Breast epithelium (tissue), 4 donors: ENCODE measurements around the gene RABGAP1L. TPM values are rescaled to one million over a fixed set of nuclear protein-coding genes. Genes with fewer than 3 reads are reported as not detected.

Experiments
- DNase-seq, 2 donors: peaks; one replicate each; pipeline ENCODE4 v3.0.0-alpha.2; 2019; ENCODE audit warnings: low spot score in 2 of 2
- H3K27ac ChIP-seq, 2 donors: fragments of 200-600 bp; sonication (generic) in 1 of 2; one replicate each; pipeline ENCODE4 v1.5.1; 2016 to 2019; ENCODE audit warnings: mild to moderate bottlenecking in 1 of 2
- H3K27me3 ChIP-seq, 2 donors: fragments of 200-600 bp; sonication (generic) in 1 of 2; one replicate each; pipeline versions ENCODE4 v1.5.1 to v1.6.0; 2017 to 2019; ENCODE audit warnings: control low read depth in 1 of 2, mild to moderate bottlenecking in 1 of 2
- H3K36me3 ChIP-seq: fragments of 200-600 bp; one replicate; pipeline ENCODE4 v1.5.1; 2019
- H3K4me1 ChIP-seq, 2 donors: fragments of 200-600 bp; sonication (generic); one replicate each; pipeline ENCODE4 v1.5.1; 2016 to 2019; ENCODE audit warnings: control low read depth in 1 of 2
- H3K4me3 ChIP-seq, 3 donors: fragments of 200-600 bp; sonication (generic); 1 replicate in 2 of 3; 2 replicates in 1 of 3; pipeline ENCODE4 v1.5.1; 2016 to 2019; ENCODE audit warnings: mild to moderate bottlenecking in 3 of 3, moderate library complexity in 2 of 3
- H3K9me3 ChIP-seq, 2 donors: fragments of 200-600 bp; sonication (generic) in 1 of 2; one replicate each; pipeline ENCODE4 v1.5.1; 2016 to 2019; ENCODE audit warnings: control low read depth in 1 of 2
- CTCF ChIP-seq, 3 donors: fragments of 450-650 bp; IDR thresholded peaks; one replicate each; pipeline ENCODE4 v1.5.1; 2016 to 2017; ENCODE audit warnings: antibody characterized with exemption in 3 of 3, mild to moderate bottlenecking in 3 of 3, moderate library complexity in 3 of 3
- POLR2A ChIP-seq: fragments of 450-650 bp; IDR thresholded peaks from one replicate; pipeline ENCODE4 v1.6.1; 2016; ENCODE audit warnings: antibody characterized with exemption, mild to moderate bottlenecking, moderate library complexity
- POLR2AphosphoS5 ChIP-seq, 3 donors: sonication (generic); formaldehyde crosslinking; IDR thresholded peaks; one replicate each; pipeline ENCODE4 v1.6.1; 2017; ENCODE audit warnings: antibody characterized with exemption in 3 of 3
- intact Hi-C: fragments of 100-400 bp; cut with DNase I; formaldehyde crosslinking; loops from one replicate; pipeline ENCODE4 v1.15.1; 2023; ENCODE audit warnings: low total_unique reads
- total RNA-seq, 3 donors: library from RNA; depleted of rRNA; stranded (reverse); fragments of >200 nt; gene quantifications; one replicate each; pipeline ENCODE4 v1.1.0, GENCODE V29; 2016

Gene RABGAP1L
- total RNA-seq, 3 donors from 2014 or later = 41.3 to 83.7 (median 49.5) TPM

GRCh38 chr1:174366946-174367345, 207.6 kb downstream of the RABGAP1L start:
- Histone ChIP-seq H3K4me1 (no peaks in the 10 kb centered on the region), H3K36me3 (no peaks in the 10 kb centered on the region), H3K4me3 (no peak overlapping the region), H3K27ac (no peak overlapping the region), H3K9me3 (no peaks in the 10 kb centered on the region), H3K27me3 (no peaks in the 10 kb centered on the region)
- TF ChIP-seq POLR2AphosphoS5 (IDR thresholded peaks at IDR 0.05) (no peak), POLR2A (no peak), CTCF (IDR thresholded peaks at IDR 0.05) (no peak)
- no peak for DNase-seq
- intact Hi-C loops = no loop called here

GRCh38 chr1:174367892-174368291, 208.6 kb downstream of the RABGAP1L start:
- DNase-seq = no peak
- Histone ChIP-seq H3K4me3 (no peak overlapping the region), H3K4me1 (no peaks in the 10 kb centered on the region), H3K27ac (no peak overlapping the region), H3K9me3 (no peaks in the 10 kb centered on the region), H3K27me3 (no peaks in the 10 kb centered on the region), H3K36me3 (no peaks in the 10 kb centered on the region)
- intact Hi-C loops = no loop called here
- TF ChIP-seq CTCF (IDR thresholded peaks at IDR 0.05) (no peak), POLR2A (no peak), POLR2AphosphoS5 (IDR thresholded peaks at IDR 0.05) (no peak)

- no peak for TF ChIP-seq CTCF (IDR thresholded peaks at IDR 0.05)
- no peak for TF ChIP-seq POLR2AphosphoS5 (IDR thresholded peaks at IDR 0.05)
- TF ChIP-seq POLR2A = no peak
- no peaks in the 10 kb centered on the region for H3K4me1 ChIP-seq
- H3K36me3 ChIP-seq = no peaks in the 10 kb centered on the region
- H3K4me3 ChIP-seq = no peak overlapping the region
- H3K9me3 ChIP-seq = no peaks in the 10 kb centered on the region
- H3K27ac ChIP-seq = no peak overlapping the region
- H3K27me3 ChIP-seq = no peaks in the 10 kb centered on the region
- intact Hi-C loops = no loop called here
- no peak for DNase-seq
Observed at GRCh38 chr1:174376030-174376429, 216.7 kb downstream of the RABGAP1L start.

- H3K27me3 ChIP-seq = no peaks in the 10 kb centered on the region
- intact Hi-C loops = no loop called here
Observed at GRCh38 chr1:174391716-174392115, 232.4 kb downstream of the RABGAP1L start.

GRCh38 chr1:174393885-174394284, 234.6 kb downstream of the RABGAP1L start:
- H3K36me3 ChIP-seq = no peaks in the 10 kb centered on the region
- intact Hi-C loops = no loop called here
- no peak overlapping the region for H3K4me3 ChIP-seq
- no peaks in the 10 kb centered on the region for H3K27me3 ChIP-seq
- H3K27ac ChIP-seq = no peak overlapping the region
- H3K9me3 ChIP-seq = peaks cover 0 to 10% of the 10 kb centered on the region in 2 donors
- DNase-seq = no peak
- TF ChIP-seq CTCF (IDR thresholded peaks at IDR 0.05) (no peak), POLR2AphosphoS5 (IDR thresholded peaks at IDR 0.05) (no peak), POLR2A (no peak)
- no peaks in the 10 kb centered on the region for H3K4me1 ChIP-seq

More at GRCh38 chr1:174391716-174392115, 232.4 kb downstream of the RABGAP1L start:
- no peak for DNase-seq
- no peak overlapping the region for H3K27ac ChIP-seq
- no peaks in the 10 kb centered on the region for H3K4me1 ChIP-seq
- no peaks in the 10 kb centered on the region for H3K36me3 ChIP-seq
- H3K9me3 ChIP-seq = peaks cover 0 to 10% of the 10 kb centered on the region in 2 donors
- TF ChIP-seq CTCF (IDR thresholded peaks at IDR 0.05) = no peak
- no peak for TF ChIP-seq POLR2AphosphoS5 (IDR thresholded peaks at IDR 0.05)
- no peak for TF ChIP-seq POLR2A
- H3K4me3 ChIP-seq = no peak overlapping the region
